Activated naive CD4-positive, alpha-beta T cell treated with anti-CD3 and anti-CD28 coated beads, Interleukin-2, amount 50 U/mL, for 24 hours (primary cell): ENCODE measurements around the gene MXD3.

Experiments
- H3K27ac Mint-ChIP-seq: one replicate; pipeline ENCODE4 v1.8.0; 2021; ENCODE audit warnings: mild to moderate bottlenecking, mixed read lengths
- H3K27me3 Mint-ChIP-seq: one replicate; pipeline ENCODE4 v1.8.0; 2021; ENCODE audit warnings: mixed read lengths
- H3K36me3 Mint-ChIP-seq: one replicate; pipeline ENCODE4 v1.8.0; 2021; ENCODE audit warnings: mixed read lengths
- H3K4me1 Mint-ChIP-seq: one replicate; pipeline ENCODE4 v1.8.0; 2021; ENCODE audit warnings: mixed read lengths
- H3K4me3 Mint-ChIP-seq: one replicate; pipeline ENCODE4 v1.8.0; 2021; ENCODE audit warnings: mild to moderate bottlenecking, mixed read lengths
- H3K9me3 Mint-ChIP-seq: one replicate; pipeline ENCODE4 v1.8.0; 2021; ENCODE audit warnings: mixed read lengths

The MXD3 gene

DNA sequence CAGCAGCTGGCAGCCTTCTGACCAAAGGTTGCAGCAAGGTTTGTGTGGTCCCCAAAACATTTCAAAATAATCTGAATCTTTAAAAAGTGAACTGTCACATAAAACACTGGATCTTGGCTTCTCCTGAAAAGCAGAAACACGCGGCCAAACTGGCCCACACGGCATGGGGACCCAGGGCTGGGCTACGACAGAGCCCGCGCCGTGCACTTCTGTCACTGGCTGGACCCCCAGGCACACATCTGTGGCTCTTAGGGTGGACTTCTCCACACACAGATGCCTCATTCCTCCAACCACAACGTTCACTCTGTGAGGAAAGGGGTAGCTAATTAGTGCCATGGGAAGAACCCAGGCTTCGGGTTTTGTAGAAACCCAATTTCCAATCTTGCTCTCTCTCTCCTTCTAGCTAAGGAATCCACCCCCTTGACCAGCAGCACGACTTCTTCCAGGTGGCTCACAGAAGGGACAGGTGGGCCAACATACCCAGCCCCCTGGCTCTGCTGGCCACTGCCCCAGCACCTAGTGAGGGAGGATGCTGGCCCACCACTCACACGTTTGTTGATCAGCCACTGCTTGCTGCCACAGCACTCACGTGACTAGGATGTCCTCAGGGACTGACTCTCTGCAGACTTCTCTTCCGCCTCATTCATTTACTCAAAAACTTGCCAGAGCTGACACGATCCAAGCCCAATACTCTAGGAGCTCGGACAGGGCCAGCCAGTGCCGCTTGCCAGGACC is 21.9 kb upstream of the MXD3 start:
- Mint-ChIP-seq H3K4me3 (no peak overlapping the region), H3K9me3 (no peaks in the 10 kb centered on the region), H3K27me3 (no peaks in the 10 kb centered on the region), H3K4me1 (peaks cover 8% of the 10 kb centered on the region), H3K27ac (no peak overlapping the region), H3K36me3 (peaks cover 12% of the 10 kb centered on the region)

DNA sequence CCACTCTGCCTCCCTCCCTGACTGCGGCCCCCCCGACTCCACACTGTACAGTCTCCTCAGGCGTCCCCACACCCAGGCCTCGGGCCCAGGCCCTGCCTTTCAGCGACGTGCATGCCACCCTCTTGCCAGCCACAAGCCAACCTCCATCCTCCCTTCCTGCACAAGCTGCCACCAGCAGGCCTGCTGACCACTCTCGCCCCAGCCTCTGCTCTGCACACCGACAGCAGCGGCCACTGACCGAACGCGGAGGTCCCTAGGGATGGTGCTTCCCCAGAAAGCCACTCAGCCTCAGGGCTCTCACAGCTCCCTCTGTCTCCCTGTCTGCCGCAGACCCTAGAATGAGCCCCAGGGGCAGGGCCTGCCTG is 21.2 kb upstream of the MXD3 start:
- no peaks in the 10 kb centered on the region for H3K9me3 Mint-ChIP-seq
- no peak overlapping the region for H3K4me3 Mint-ChIP-seq
- H3K27me3 Mint-ChIP-seq: no peaks in the 10 kb centered on the region
- H3K4me1 Mint-ChIP-seq: peaks cover 9% of the 10 kb centered on the region
- H3K36me3 Mint-ChIP-seq: peaks cover 12% of the 10 kb centered on the region
- no peak overlapping the region for H3K27ac Mint-ChIP-seq

DNA sequence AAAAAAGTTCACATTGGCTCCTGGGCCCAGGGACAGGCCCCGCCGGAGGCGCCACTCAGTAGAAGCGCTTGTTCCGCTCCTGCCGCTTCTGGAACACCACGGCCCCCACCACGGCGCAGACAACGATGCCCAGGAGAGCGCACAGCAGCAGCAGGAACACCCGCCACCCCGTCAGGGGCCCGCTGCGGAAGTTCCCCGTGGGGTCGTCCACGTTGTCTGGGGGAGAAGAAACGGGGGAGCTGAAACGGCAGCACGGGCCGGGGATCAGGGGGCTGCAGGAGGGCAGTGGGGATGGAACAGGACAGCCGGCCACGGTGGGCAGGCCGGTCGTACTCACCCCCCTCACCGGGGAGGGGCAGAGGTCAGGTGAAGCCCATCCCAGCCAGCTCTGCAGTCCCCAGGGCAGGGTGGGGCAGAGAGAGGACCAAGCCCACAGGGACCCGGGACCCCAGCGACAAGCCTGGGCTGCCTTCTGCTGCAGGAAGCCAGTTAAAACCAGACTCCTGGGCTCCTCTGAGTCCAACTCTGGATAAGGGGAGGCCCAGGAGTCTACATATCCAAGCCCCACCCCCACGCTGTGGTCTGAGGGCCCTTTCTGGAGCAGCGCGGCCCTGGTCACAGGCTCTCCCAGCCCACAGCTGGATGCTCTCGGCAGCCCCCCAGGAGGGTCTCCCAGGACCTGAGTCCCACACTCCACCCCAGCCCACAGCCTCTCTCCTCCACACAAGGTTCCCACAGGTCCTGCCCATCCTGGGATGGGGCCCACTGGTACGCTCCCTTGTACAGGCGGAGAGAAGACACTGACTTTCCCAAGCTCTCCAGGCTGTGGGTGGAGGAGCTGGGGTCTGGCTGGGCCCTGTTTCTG is 20.6 kb upstream of the MXD3 start:
- Mint-ChIP-seq H3K36me3 (peaks cover 10% of the 10 kb centered on the region), H3K9me3 (no peaks in the 10 kb centered on the region), H3K27ac (no peak overlapping the region), H3K27me3 (no peaks in the 10 kb centered on the region), H3K4me1 (peaks cover 12% of the 10 kb centered on the region), H3K4me3 (no peak overlapping the region)

DNA sequence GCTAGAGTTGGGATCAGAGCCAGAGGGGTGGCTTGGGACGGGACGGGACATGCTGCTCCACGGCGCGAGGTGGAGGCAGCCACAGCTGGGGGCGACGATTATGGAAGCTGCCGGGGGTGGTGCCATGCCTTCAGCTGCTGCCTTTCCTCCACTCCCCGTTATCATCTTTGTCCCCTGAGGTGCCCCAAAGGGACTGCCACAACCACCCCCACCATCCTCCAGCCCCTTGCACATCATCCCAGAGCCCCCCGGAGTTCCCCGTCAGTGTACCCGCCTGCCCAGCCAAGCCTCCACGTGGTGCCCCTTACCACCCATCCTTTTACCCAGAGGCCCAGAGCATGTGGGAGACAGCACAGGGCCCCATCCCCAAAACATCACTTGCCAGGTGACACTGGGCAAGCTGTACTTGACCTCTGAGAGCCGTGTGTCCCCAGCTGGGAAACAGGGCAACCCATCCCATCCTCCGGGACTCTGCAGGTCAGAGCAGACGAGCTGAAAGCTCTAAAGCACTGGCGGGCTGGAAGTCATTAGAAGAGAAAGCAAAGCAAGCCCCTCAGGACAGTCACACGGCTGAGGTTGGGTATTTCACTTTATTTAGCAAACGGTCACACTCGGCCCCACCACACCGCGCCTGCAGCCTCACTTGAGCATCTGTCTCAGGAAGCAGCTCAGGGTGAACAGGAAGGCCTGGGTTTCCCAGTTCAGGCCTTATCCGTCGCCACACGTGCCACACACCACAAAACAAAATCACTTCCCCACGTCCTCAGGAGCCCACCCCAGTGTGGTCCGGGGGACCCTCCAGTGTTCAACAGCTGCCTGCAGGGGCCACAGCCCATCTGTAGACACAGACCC is 19.5 kb upstream of the MXD3 start:
- peak overlapping the region; percentile 17 for H3K27ac Mint-ChIP-seq

DNA sequence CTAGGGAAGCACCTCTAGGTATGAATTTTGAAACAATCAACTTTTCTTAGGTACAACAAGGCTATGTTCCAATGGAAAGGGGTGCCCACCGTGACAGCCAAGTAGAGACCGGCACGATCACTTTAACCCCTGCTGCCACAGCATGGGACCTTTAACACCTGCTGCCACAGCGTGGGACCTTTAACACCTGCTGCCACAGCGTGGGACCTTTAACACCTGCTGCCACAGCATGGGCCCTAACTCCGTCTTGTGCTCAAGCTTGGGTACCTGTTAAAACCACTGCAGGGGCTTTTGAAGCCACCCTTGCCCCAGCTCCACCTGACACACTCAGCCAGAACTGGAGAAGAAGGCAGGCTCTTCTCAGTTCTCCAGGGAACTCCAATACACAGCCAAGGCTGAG is 18.2 kb upstream of the MXD3 start:
- peaks cover 3% of the 10 kb centered on the region for H3K36me3 Mint-ChIP-seq
- no peak overlapping the region for H3K27ac Mint-ChIP-seq
- H3K27me3 Mint-ChIP-seq: no peaks in the 10 kb centered on the region
- H3K4me1 Mint-ChIP-seq: peaks cover 12% of the 10 kb centered on the region
- H3K9me3 Mint-ChIP-seq: no peaks in the 10 kb centered on the region
- no peak overlapping the region for H3K4me3 Mint-ChIP-seq

More for the DNA sequence above, 19.5 kb upstream of the MXD3 start:
- Mint-ChIP-seq H3K9me3 (no peaks in the 10 kb centered on the region), H3K36me3 (peaks cover 8% of the 10 kb centered on the region), H3K4me3 (no peak overlapping the region), H3K4me1 (peaks cover 12% of the 10 kb centered on the region), H3K27me3 (no peaks in the 10 kb centered on the region)

DNA sequence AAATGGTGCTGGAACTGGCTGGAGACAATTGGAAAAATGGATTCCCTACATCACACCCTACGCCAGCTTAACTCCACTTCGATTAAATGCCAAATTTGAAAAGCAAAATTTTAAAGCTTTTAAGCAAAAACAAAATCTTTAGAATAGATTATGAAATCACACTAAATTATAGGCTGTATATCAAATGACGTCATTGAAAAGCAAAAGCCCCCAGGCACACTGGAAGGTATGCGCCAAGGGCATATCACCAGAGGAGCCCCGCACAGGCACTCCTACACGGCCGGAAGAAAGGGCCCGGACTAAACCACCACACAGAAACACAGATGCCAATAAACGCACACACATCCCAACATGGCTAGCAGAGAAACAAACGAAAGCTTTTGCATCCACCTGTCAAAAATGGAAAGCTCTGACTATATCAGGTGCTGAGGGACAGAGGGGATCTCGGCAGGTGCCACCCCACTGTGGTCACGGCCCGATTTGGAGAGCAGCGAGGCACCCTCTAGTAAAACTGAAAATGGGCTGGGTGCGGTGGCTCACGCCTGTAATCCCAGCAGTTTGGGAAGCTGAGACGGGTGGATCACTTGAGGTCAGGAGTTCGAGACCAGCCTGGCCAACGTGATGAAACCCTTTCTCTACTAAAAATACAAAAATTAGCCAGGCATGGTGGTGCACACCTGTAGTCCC is 17.0 kb upstream of the MXD3 start:
- no peak overlapping the region for H3K27ac Mint-ChIP-seq
- no peak overlapping the region for H3K4me3 Mint-ChIP-seq
- no peaks in the 10 kb centered on the region for H3K9me3 Mint-ChIP-seq
- H3K4me1 Mint-ChIP-seq: peaks cover 12% of the 10 kb centered on the region
- no peaks in the 10 kb centered on the region for H3K27me3 Mint-ChIP-seq
- H3K36me3 Mint-ChIP-seq: peaks cover under 1% of the 10 kb centered on the region

DNA sequence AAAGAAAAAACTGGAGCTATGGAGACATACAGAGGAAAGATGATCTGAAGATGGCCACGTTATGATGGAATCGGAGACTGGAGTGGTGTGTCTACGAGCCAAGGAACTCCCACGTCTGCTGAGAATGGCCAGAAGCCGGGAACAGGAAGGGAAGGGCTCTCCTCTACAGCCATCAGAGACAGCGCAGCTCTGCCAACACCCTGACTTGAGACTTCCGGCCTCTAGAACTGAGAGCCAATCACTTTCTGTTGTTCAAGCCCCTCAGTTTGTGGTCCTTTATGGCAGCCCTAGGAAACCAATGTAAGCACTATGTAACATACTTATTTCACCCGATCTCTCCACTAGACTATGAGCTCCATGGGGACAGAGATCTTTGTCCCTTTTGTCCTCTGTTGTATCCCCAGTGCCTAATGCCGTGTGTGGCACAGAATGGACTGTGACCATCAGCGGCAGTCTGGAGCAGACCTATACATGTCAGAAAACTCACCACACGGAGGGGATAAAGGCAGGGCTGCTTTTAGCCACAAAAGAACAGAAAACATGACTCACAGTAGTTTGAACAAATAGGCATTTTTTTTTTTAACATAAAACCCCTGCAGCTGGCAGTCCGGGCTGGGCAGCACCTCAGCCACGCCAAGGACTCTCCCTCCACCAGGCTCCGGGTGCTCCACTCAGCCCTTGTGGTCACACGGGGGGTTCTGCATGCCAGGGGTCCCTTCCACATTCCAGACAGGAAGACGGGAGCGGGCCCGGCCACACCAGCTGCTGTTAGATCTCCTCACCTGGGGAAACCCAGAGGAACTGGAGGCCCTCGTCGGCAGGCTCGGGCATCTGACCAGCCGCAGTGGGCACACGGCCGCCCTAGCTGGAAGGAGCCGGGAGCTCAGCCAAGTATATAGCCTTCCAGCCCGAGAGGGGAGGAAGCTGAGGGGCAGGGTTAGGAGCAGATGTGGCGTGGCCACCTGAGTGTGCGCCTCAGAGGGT is 16.1 kb upstream of the MXD3 start:
- H3K36me3 Mint-ChIP-seq: no peaks in the 10 kb centered on the region
- peaks cover 12% of the 10 kb centered on the region for H3K4me1 Mint-ChIP-seq
- H3K4me3 Mint-ChIP-seq: peak overlapping the region; percentile 23
- no peaks in the 10 kb centered on the region for H3K9me3 Mint-ChIP-seq
- H3K27me3 Mint-ChIP-seq: no peaks in the 10 kb centered on the region
- H3K27ac Mint-ChIP-seq: no peak overlapping the region

DNA sequence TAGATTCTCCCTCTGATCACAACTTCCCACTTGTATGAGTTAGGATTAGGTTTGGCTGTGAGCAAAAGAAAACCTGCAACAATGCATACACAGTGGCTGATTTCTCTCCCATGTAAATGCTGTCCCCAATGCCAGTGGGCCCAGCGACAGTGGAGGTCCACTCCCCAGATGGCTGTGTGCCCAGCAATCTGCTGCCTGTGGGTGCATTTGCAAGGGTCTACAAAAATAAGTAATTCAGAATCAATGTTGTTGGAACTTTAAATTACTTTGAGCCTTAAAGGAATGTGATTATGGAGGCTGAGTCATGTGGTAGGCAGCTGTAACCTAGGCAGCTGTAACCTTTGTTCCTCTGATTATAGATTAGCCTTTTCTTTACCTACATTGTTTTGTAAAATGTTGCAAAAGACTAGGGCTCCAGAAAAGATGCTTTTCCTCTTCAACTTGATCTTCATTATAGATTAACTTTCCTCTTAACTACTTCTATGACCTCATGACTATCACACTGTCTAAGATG is 14.2 kb upstream of the MXD3 start:
- no peaks in the 10 kb centered on the region for H3K36me3 Mint-ChIP-seq
- H3K9me3 Mint-ChIP-seq: no peaks in the 10 kb centered on the region
- H3K4me1 Mint-ChIP-seq: peaks cover 12% of the 10 kb centered on the region
- no peak overlapping the region for H3K4me3 Mint-ChIP-seq
- no peaks in the 10 kb centered on the region for H3K27me3 Mint-ChIP-seq
- no peak overlapping the region for H3K27ac Mint-ChIP-seq

DNA sequence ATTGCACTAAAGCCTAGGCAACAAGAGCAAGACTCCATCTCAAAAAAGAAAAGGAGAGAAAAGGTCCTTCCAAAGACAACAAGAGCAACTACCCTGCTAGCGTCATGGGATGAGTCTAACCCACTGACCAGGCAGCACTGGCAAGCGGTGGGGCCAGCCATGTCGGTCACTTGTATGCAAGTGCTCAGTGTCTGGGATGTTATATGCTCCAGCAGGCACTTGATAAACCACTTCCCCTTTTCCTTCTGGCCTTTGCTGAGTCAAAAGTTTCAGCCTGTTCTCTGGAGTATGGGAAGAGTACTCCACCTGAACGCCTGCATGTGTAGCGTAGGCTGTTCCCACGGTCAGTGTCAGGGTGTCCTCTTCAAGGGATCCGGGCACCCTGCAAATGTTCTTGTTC is 9.2 kb upstream of the MXD3 start:
- H3K27ac Mint-ChIP-seq: no peak overlapping the region
- H3K27me3 Mint-ChIP-seq: no peaks in the 10 kb centered on the region
- peaks cover 16% of the 10 kb centered on the region for H3K4me1 Mint-ChIP-seq
- H3K4me3 Mint-ChIP-seq: no peak overlapping the region
- H3K36me3 Mint-ChIP-seq: no peaks in the 10 kb centered on the region
- no peaks in the 10 kb centered on the region for H3K9me3 Mint-ChIP-seq

DNA sequence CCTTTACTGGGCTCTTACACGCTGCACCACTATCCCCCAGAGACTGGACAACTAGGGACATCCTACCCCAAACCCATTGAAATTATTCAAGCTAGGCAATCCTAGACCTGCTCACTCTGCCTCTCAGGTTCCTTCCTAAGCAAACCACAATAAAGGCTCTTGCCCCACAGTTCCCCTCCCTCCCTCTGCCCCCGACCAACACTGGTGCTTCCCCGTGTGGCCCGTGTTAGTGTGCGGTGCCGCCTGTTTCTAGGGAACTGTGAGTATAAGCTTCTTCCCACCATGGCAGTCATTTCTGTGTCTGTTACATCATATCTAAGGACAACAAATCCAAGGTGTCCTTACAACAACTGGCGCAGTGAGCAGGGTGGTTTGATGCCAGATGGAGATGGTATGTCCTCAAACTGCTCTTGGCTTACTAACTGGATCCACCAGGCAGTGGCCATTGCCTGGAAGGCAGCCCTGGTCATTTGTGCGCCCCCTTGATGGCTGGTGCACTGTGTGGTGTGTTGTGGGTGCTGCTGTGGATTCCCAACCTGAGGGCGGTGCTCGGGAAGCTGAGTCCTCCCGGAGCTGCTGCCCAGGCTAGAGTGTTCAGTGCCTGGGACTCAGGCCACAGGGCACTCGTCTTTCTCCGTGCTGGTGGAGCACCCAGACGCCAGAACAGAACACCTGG is 8.4 kb upstream of the MXD3 start:
- Mint-ChIP-seq H3K4me1 (peaks cover 16% of the 10 kb centered on the region), H3K27ac (no peak overlapping the region), H3K27me3 (no peaks in the 10 kb centered on the region), H3K36me3 (no peaks in the 10 kb centered on the region), H3K9me3 (no peaks in the 10 kb centered on the region), H3K4me3 (no peak overlapping the region)

DNA sequence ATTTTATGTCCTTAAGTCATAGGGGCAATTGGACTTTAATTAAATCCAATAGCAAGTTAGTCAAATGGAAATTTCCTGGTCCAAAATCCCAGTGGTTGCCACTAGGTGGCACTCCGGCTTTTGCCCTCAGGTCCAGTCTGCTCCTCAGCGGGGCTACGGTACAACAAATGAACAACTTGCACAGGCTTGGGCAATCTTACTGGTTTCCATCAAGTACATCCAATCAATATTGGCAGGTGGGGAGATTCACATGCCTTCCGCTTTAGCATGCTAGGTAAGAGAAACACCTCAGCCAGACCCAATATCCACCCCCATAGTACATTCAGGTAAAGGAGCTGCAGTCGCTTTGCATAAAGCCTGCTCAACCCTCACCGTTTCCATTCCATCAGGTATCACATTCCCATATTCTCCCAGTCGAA is 6.3 kb upstream of the MXD3 start:
- H3K36me3 Mint-ChIP-seq: no peaks in the 10 kb centered on the region
- no peaks in the 10 kb centered on the region for H3K9me3 Mint-ChIP-seq
- H3K4me3 Mint-ChIP-seq: no peak overlapping the region
- H3K4me1 Mint-ChIP-seq: peaks cover 17% of the 10 kb centered on the region
- no peak overlapping the region for H3K27ac Mint-ChIP-seq
- H3K27me3 Mint-ChIP-seq: no peaks in the 10 kb centered on the region

DNA sequence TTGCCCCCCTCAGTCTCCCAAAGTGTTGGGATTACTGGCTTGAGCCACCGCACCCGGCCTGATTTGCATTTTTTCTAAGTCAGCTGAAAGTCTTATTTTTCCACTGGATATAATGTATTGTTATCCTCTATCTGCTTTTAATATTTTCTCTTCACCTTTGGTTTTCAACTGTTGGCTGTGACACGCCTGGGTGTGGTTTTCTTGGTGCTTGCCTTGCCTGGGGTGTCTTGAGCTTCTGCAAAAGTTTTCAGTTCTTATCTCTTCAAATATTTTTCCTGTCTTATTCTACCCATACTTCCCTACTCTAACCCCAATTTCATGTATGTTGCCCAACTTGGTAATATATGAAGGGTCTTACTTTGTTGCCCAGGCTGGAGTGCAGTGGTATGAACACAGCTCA is 4.3 kb upstream of the MXD3 start:
- Mint-ChIP-seq H3K4me1 (peaks cover 23% of the 10 kb centered on the region), H3K9me3 (no peaks in the 10 kb centered on the region), H3K36me3 (no peaks in the 10 kb centered on the region), H3K4me3 (no peak overlapping the region), H3K27me3 (no peaks in the 10 kb centered on the region), H3K27ac (no peak overlapping the region)

DNA sequence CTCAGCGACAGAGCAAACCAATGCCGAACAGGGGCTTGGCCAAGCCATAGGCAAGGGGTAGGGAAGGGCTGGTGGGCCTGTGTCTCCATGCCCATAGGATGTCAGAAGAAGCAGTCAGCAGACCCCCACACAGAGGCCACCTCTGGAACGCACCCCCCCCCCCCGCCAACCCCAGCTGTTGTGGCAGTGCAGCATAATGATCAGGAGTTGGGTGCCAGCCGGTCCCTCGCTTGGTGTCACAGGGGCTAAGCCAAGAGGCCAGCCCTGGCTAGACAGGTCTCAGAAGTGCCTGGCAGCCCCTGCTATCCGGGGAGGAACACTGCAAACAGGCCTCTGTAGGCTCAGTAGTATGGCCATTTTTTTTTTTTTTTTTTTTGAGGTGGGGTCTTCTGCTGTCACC is 3.7 kb upstream of the MXD3 start:
- Mint-ChIP-seq H3K36me3 (no peaks in the 10 kb centered on the region), H3K4me3 (no peak overlapping the region), H3K27me3 (no peaks in the 10 kb centered on the region), H3K27ac (no peak overlapping the region), H3K9me3 (no peaks in the 10 kb centered on the region), H3K4me1 (peaks cover 28% of the 10 kb centered on the region)
